HG03520 (cell line): ENCODE measurements around the gene ZNF609.

Source experiments
- ATAC-seq: cut with Tn5 transposase; IDR thresholded peaks from one replicate; pipeline ENCODE4 v1.9.1; 2021; ENCODE audit warnings: mild to moderate bottlenecking, moderate library complexity; ENCODE audit not compliant: unreplicated experiment

The ZNF609 gene

GRCh38 chr15:64500695-64501395, 40.5 kb downstream of the ZNF609 start:
- no peak for ATAC-seq

- no peak for ATAC-seq
Observed at GRCh38 chr15:64501396-64501715, 41.0 kb downstream of the ZNF609 start.

GRCh38 chr15:64502151-64502550, 41.8 kb downstream of the ZNF609 start:
- ATAC-seq = no peak

GRCh38 chr15:64502551-64502950, 42.2 kb downstream of the ZNF609 start:
- ATAC-seq = no peak

GRCh38 chr15:64503197-64503596, 42.8 kb downstream of the ZNF609 start:
- no peak for ATAC-seq

GRCh38 chr15:64503640-64504039, 43.3 kb downstream of the ZNF609 start:
- ATAC-seq = no peak

GRCh38 chr15:64507293-64507802, 47.0 kb downstream of the ZNF609 start:
- ATAC-seq = peak; percentile 60

GRCh38 chr15:64507845-64508244, 47.5 kb downstream of the ZNF609 start:
- no peak for ATAC-seq

- ATAC-seq = no peak
Observed at GRCh38 chr15:64513823-64514222, 53.4 kb downstream of the ZNF609 start.

GRCh38 chr15:64515196-64515595, 54.8 kb downstream of the ZNF609 start:
- ATAC-seq = no peak

- no peak for ATAC-seq
Observed at GRCh38 chr15:64515825-64516224, 55.4 kb downstream of the ZNF609 start.

- no peak for ATAC-seq
Observed at GRCh38 chr15:64519897-64520296, 59.5 kb downstream of the ZNF609 start.

- ATAC-seq = no peak
Observed at GRCh38 chr15:64521201-64521600, 60.8 kb downstream of the ZNF609 start.

- no peak for ATAC-seq
Observed at GRCh38 chr15:64521726-64522164, 61.4 kb downstream of the ZNF609 start.

- ATAC-seq = no peak
Observed at GRCh38 chr15:64522226-64522823, 61.9 kb downstream of the ZNF609 start.

- ATAC-seq = no peak
Observed at GRCh38 chr15:64523240-64523639, 62.9 kb downstream of the ZNF609 start.

- no peak for ATAC-seq
Observed at GRCh38 chr15:64524778-64525177, 64.4 kb downstream of the ZNF609 start.

- no peak for ATAC-seq
Observed at GRCh38 chr15:64525828-64526530, 65.6 kb downstream of the ZNF609 start.

GRCh38 chr15:64527263-64527984, 67.0 kb downstream of the ZNF609 start:
- no peak for ATAC-seq

GRCh38 chr15:64528871-64529270, 68.5 kb downstream of the ZNF609 start:
- ATAC-seq = no peak

GRCh38 chr15:64530472-64530871, 70.1 kb downstream of the ZNF609 start:
- no peak for ATAC-seq
